ENCODE results near the gene FOXL3. TPM values are rescaled to one million over a fixed set of nuclear protein-coding genes. Genes with fewer than 3 reads are reported as not detected.

FOXL3 gene
- total RNA-seq, 1 experiment from 2014 or later = not detected

GRCh38 chr7:268991-269390, 21.0 kb upstream of the FOXL3 start:
- Mint-ChIP-seq H3K27ac (no peak overlapping the region), H3K4me1 (no peaks in the 10 kb centered on the region), H3K9me3 (peaks cover 59% of the 10 kb centered on the region), H3K27me3 (ENCODE audit: low read depth) (peaks cover 27% of the 10 kb centered on the region), H3K4me3 (no peak overlapping the region), H3K36me3 (peaks cover 46% of the 10 kb centered on the region)
- TF ChIP-seq, protein P1, sequence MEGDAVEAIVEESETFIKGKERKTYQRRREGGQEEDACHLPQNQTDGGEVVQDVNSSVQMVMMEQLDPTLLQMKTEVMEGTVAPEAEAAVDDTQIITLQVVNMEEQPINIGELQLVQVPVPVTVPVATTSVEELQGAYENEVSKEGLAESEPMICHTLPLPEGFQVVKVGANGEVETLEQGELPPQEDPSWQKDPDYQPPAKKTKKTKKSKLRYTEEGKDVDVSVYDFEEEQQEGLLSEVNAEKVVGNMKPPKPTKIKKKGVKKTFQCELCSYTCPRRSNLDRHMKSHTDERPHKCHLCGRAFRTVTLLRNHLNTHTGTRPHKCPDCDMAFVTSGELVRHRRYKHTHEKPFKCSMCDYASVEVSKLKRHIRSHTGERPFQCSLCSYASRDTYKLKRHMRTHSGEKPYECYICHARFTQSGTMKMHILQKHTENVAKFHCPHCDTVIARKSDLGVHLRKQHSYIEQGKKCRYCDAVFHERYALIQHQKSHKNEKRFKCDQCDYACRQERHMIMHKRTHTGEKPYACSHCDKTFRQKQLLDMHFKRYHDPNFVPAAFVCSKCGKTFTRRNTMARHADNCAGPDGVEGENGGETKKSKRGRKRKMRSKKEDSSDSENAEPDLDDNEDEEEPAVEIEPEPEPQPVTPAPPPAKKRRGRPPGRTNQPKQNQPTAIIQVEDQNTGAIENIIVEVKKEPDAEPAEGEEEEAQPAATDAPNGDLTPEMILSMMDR (IDR thresholded peaks at IDR 0.05) = no peak
- TF ChIP-seq EMX1 (CRISPR knock-in tag; IDR thresholded peaks at IDR 0.05) (no peak), ESRRA (CRISPR knock-in tag; IDR thresholded peaks at IDR 0.05; ENCODE audit: borderline replicate concordance) (no peak), JAZF1 (CRISPR knock-in tag; IDR thresholded peaks at IDR 0.05) (no peak), NR1H2 (CRISPR knock-in tag; IDR thresholded peaks at IDR 0.05) (no peak), SMAD4 (CRISPR knock-in tag; IDR thresholded peaks at IDR 0.05) (no peak), GRHL2 (CRISPR knock-in tag; IDR thresholded peaks at IDR 0.05; ENCODE audit: insufficient replicate concordance, severe bottlenecking) (no peak), NFYB (CRISPR knock-in tag; conservative IDR thresholded peaks at IDR 0.05; ENCODE audit: low read depth) (no peak), USF1 (CRISPR knock-in tag; IDR thresholded peaks at IDR 0.05) (no peak), RORB (CRISPR knock-in tag; IDR thresholded peaks at IDR 0.05) (no peak), JUN (CRISPR knock-in tag; IDR thresholded peaks at IDR 0.05) (no peak), ZNF671 (CRISPR knock-in tag; IDR thresholded peaks at IDR 0.05) (no peak), GTF2I (CRISPR knock-in tag; conservative IDR thresholded peaks at IDR 0.05) (no peak), MLX (CRISPR knock-in tag; IDR thresholded peaks at IDR 0.05) (no peak), CBFB (CRISPR knock-in tag; IDR thresholded peaks at IDR 0.05; ENCODE audit: low read depth) (no peak), CREM (CRISPR knock-in tag; IDR thresholded peaks at IDR 0.05) (no peak), ZNF263 (CRISPR knock-in tag; IDR thresholded peaks at IDR 0.05; ENCODE audit: low read depth) (no peak)
- TF ChIP-seq, protein P2, sequence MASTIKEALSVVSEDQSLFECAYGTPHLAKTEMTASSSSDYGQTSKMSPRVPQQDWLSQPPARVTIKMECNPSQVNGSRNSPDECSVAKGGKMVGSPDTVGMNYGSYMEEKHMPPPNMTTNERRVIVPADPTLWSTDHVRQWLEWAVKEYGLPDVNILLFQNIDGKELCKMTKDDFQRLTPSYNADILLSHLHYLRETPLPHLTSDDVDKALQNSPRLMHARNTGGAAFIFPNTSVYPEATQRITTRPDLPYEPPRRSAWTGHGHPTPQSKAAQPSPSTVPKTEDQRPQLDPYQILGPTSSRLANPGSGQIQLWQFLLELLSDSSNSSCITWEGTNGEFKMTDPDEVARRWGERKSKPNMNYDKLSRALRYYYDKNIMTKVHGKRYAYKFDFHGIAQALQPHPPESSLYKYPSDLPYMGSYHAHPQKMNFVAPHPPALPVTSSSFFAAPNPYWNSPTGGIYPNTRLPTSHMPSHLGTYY (CRISPR knock-in tag; IDR thresholded peaks at IDR 0.05) = no peak
- TF ChIP-seq, protein P3, sequence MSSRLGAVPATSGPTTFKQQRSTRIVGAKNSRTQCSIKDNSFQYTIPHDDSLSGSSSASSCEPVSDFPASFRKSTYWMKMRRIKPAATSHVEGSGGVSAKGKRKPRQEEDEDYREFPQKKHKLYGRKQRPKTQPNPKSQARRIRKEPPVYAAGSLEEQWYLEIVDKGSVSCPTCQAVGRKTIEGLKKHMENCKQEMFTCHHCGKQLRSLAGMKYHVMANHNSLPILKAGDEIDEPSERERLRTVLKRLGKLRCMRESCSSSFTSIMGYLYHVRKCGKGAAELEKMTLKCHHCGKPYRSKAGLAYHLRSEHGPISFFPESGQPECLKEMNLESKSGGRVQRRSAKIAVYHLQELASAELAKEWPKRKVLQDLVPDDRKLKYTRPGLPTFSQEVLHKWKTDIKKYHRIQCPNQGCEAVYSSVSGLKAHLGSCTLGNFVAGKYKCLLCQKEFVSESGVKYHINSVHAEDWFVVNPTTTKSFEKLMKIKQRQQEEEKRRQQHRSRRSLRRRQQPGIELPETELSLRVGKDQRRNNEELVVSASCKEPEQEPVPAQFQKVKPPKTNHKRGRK (CRISPR knock-in tag; IDR thresholded peaks at IDR 0.05; ENCODE audit: borderline replicate concordance) = no peak
- DNase-seq (ENCODE audit: low spot score) = no peak
- POLR2A ChIA-PET = no interaction called here
- ATAC-seq = no peak
- CTCF ChIA-PET = no interaction called here

DNA sequence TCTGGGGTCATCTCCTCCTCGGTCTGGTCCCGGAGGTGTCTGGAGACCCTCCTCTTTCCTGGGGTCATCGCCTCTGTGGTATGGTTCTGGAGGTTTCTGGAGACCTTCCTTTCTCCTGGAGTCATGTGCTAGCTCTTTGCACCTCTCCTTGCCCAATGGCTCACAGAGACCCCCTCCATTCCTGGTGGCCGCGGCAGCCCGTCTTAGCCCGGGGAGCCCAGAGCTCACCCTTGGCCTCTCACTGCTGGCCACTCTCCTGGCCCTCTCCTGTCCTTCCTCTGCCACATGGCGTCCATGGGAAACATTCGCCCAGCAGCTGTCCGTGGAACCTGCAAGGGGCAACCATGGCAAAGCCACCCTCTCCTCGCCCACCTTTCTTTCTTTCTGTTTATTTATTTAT, 20.2 kb upstream of the FOXL3 start:
- CTCF ChIA-PET = no interaction called here
- POLR2A ChIA-PET = no interaction called here
- no peak for ATAC-seq
- no peak for DNase-seq (ENCODE audit: low spot score)
- H3K36me3 Mint-ChIP-seq = peaks cover 46% of the 10 kb centered on the region
- no peak overlapping the region for H3K27ac Mint-ChIP-seq
- peaks cover 59% of the 10 kb centered on the region for H3K9me3 Mint-ChIP-seq
- no peaks in the 10 kb centered on the region for H3K4me1 Mint-ChIP-seq
- H3K4me3 Mint-ChIP-seq = no peak overlapping the region
- peaks cover 27% of the 10 kb centered on the region for H3K27me3 Mint-ChIP-seq (ENCODE audit: low read depth)
- TF ChIP-seq, protein P2 (CRISPR knock-in tag; IDR thresholded peaks at IDR 0.05) = no peak
- TF ChIP-seq JAZF1 (CRISPR knock-in tag; IDR thresholded peaks at IDR 0.05) = no peak
- TF ChIP-seq, protein P4, sequence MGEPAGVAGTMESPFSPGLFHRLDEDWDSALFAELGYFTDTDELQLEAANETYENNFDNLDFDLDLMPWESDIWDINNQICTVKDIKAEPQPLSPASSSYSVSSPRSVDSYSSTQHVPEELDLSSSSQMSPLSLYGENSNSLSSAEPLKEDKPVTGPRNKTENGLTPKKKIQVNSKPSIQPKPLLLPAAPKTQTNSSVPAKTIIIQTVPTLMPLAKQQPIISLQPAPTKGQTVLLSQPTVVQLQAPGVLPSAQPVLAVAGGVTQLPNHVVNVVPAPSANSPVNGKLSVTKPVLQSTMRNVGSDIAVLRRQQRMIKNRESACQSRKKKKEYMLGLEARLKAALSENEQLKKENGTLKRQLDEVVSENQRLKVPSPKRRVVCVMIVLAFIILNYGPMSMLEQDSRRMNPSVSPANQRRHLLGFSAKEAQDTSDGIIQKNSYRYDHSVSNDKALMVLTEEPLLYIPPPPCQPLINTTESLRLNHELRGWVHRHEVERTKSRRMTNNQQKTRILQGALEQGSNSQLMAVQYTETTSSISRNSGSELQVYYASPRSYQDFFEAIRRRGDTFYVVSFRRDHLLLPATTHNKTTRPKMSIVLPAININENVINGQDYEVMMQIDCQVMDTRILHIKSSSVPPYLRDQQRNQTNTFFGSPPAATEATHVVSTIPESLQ (CRISPR knock-in tag; IDR thresholded peaks at IDR 0.05) = no peak
- TF ChIP-seq JUN (CRISPR knock-in tag; IDR thresholded peaks at IDR 0.05) = no peak
- no peak for TF ChIP-seq ZNF396 (CRISPR knock-in tag; IDR thresholded peaks at IDR 0.05; ENCODE audit: borderline replicate concordance)
- TF ChIP-seq, protein P5, sequence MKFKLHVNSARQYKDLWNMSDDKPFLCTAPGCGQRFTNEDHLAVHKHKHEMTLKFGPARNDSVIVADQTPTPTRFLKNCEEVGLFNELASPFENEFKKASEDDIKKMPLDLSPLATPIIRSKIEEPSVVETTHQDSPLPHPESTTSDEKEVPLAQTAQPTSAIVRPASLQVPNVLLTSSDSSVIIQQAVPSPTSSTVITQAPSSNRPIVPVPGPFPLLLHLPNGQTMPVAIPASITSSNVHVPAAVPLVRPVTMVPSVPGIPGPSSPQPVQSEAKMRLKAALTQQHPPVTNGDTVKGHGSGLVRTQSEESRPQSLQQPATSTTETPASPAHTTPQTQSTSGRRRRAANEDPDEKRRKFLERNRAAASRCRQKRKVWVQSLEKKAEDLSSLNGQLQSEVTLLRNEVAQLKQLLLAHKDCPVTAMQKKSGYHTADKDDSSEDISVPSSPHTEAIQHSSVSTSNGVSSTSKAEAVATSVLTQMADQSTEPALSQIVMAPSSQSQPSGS (CRISPR knock-in tag; IDR thresholded peaks at IDR 0.05; ENCODE audit: borderline replicate concordance, low read depth) = no peak
- TF ChIP-seq ZBTB43 (CRISPR knock-in tag; IDR thresholded peaks at IDR 0.05) = no peak
- no peak for TF ChIP-seq MXD4 (CRISPR knock-in tag; IDR thresholded peaks at IDR 0.05; ENCODE audit: borderline replicate concordance)
- TF ChIP-seq GTF2I (CRISPR knock-in tag; conservative IDR thresholded peaks at IDR 0.05) = no peak
